ENCODE results near the gene ARID4B. TPM values are rescaled to one million over a fixed set of nuclear protein-coding genes. Genes with fewer than 3 reads are reported as not detected.

ARID4B gene
- total RNA-seq, 2 donors from 2014 or later: 32.4 to 50.2 TPM

- no peaks in the 10 kb centered on the region for H3K27me3 ChIP-seq (replicated peaks; ENCODE audit: insufficient read depth)
- TF ChIP-seq CTCF (IDR thresholded peaks at IDR 0.05): no peak
- peak overlapping the region; percentile 85 for H3K4me3 ChIP-seq
- DNase-seq (ENCODE audit: low spot score) (no peak), ATAC-seq (ENCODE audit: insufficient number of reproducible peaks, low FRiP score, low read depth) (no peak)
- H3K36me3 ChIP-seq: no peaks in the 10 kb centered on the region
- H3K4me1 ChIP-seq (ENCODE audit: control insufficient read depth in 1 of 2, low read depth in 2 of 2): peaks cover 9 to 24% of the 10 kb centered on the region in 2 donors
- no peaks in the 10 kb centered on the region for H3K9me3 ChIP-seq
- peak overlapping the region; percentile 79 to 87 for H3K27ac ChIP-seq
Observed at GRCh38 chr1:235127732-235128455, 200.1 kb downstream of the ARID4B start.

GRCh38 chr1:235127203-235127602 lies 200.8 kb downstream of the ARID4B start:
- no peaks in the 10 kb centered on the region for H3K36me3 ChIP-seq
- H3K4me3 ChIP-seq: peak overlapping the region; percentile 85
- no peak for ATAC-seq (ENCODE audit: insufficient number of reproducible peaks, low FRiP score, low read depth)
- no peak overlapping the region for H3K27ac ChIP-seq
- no peak for TF ChIP-seq CTCF (IDR thresholded peaks at IDR 0.05)
- no peaks in the 10 kb centered on the region for H3K27me3 ChIP-seq (replicated peaks; ENCODE audit: insufficient read depth)
- H3K4me1 ChIP-seq (ENCODE audit: control insufficient read depth in 1 of 2, low read depth in 2 of 2): peaks cover 9 to 30% of the 10 kb centered on the region in 2 donors
- DNase-seq (ENCODE audit: low spot score): no peak
- H3K9me3 ChIP-seq: no peaks in the 10 kb centered on the region

- Histone ChIP-seq H3K4me3 (no peak overlapping the region), H3K36me3 (peaks cover under 1% of the 10 kb centered on the region), H3K27me3 (replicated peaks; ENCODE audit: insufficient read depth) (no peaks in the 10 kb centered on the region), H3K9me3 (no peaks in the 10 kb centered on the region), H3K4me1 (ENCODE audit: control insufficient read depth in 1 of 2, low read depth in 2 of 2) (peaks cover 9 to 30% of the 10 kb centered on the region in 2 donors), H3K27ac (no peak overlapping the region)
- DNase-seq (ENCODE audit: low spot score) (no peak), ATAC-seq (ENCODE audit: insufficient number of reproducible peaks, low FRiP score, low read depth) (no peak)
- no peak for TF ChIP-seq CTCF (IDR thresholded peaks at IDR 0.05)
Observed at GRCh38 chr1:235124665-235125064, 203.3 kb downstream of the ARID4B start.

- peaks cover 9 to 30% of the 10 kb centered on the region in 2 donors for H3K4me1 ChIP-seq (ENCODE audit: control insufficient read depth in 1 of 2, low read depth in 2 of 2)
Observed at GRCh38 chr1:235124111-235124510, 203.9 kb downstream of the ARID4B start.

GRCh38 chr1:235122348-235122747 lies 205.6 kb downstream of the ARID4B start:
- Histone ChIP-seq H3K4me3 (no peak overlapping the region), H3K27ac (no peak overlapping the region), H3K9me3 (no peaks in the 10 kb centered on the region), H3K27me3 (replicated peaks; ENCODE audit: insufficient read depth) (no peaks in the 10 kb centered on the region), H3K4me1 (ENCODE audit: control insufficient read depth in 1 of 2, low read depth in 2 of 2) (peaks cover 8 to 25% of the 10 kb centered on the region in 2 donors), H3K36me3 (peaks cover 18% of the 10 kb centered on the region)
- ATAC-seq (ENCODE audit: insufficient number of reproducible peaks, low FRiP score, low read depth) (no peak), DNase-seq (ENCODE audit: low spot score) (no peak)
- TF ChIP-seq CTCF (IDR thresholded peaks at IDR 0.05): no peak

More at GRCh38 chr1:235124111-235124510, 203.9 kb downstream of the ARID4B start:
- Histone ChIP-seq H3K4me3 (no peak overlapping the region), H3K36me3 (peaks cover 6% of the 10 kb centered on the region), H3K27ac (no peak overlapping the region), H3K27me3 (replicated peaks; ENCODE audit: insufficient read depth) (no peaks in the 10 kb centered on the region), H3K9me3 (no peaks in the 10 kb centered on the region)
- no peak for ATAC-seq (ENCODE audit: insufficient number of reproducible peaks, low FRiP score, low read depth)
- TF ChIP-seq CTCF (IDR thresholded peaks at IDR 0.05): no peak
- no peak for DNase-seq (ENCODE audit: low spot score)

Other genes with a start within 250 kb of the ARID4B start
- gene TOMM20, start 199.3 kb downstream of the ARID4B start, total RNA-seq: 100 to 1,000 TPM in 1 of 2 donors, 10 to 100 TPM in 1; 59.0 to 101 TPM
- gene RBM34, start 166.9 kb downstream of the ARID4B start, total RNA-seq: 10 to 100 TPM; 37.0 to 59.8 TPM
- 10 to 100 TPM; 13.5 to 33.2 TPM for gene GGPS1, start 391 bp upstream of the ARID4B start, total RNA-seq
- gene TBCE, start 39.2 kb upstream of the ARID4B start, total RNA-seq: 10 to 100 TPM; 16.9 to 30.1 TPM
- gene B3GALNT2, start 176.3 kb upstream of the ARID4B start, total RNA-seq: 10 to 100 TPM; 50.5 to 50.7 TPM